SK-N-SH treated with all-trans-retinoic acid at 6 μM for 48 hours (cell line): Measurements from ENCODE around the gene GPR137.

Source experiments
- ATAC-seq: fragments of 200-7000 bp; cut with Tn5 transposase; 3 replicates; pipeline ENCODE4 v1.9.1; 2020; ENCODE audit warnings: mild to moderate bottlenecking, moderate library complexity
- ARNTL ChIP-seq: fragments of 450-650 bp; formaldehyde crosslinking; IDR thresholded peaks from 2 replicates; pipeline ENCODE4 v1.5.0; 2020; ENCODE audit warnings: low read depth, mild to moderate bottlenecking, moderate library complexity, borderline replicate concordance
- ESRRG ChIP-seq: fragments of 250-450 bp; sonication (Bioruptor Pico); IDR thresholded peaks from 2 replicates; pipeline ENCODE4 v1.6.1; 2021; ENCODE audit warnings: mild to moderate bottlenecking
- GLIS3 ChIP-seq: fragments of 250-450 bp; sonication (Bioruptor Pico); IDR thresholded peaks from 2 replicates; pipeline ENCODE4 v1.5.0; 2020; ENCODE audit warnings: mild to moderate bottlenecking, moderate library complexity
- PATZ1 ChIP-seq: fragments of 250-450 bp; sonication (Bioruptor Pico); IDR thresholded peaks from 2 replicates; pipeline ENCODE4 v1.8.0; 2020; ENCODE audit warnings: mild to moderate bottlenecking, moderate library complexity, borderline replicate concordance
- POU6F1 ChIP-seq: fragments of 250-450 bp; sonication (Bioruptor Pico); IDR thresholded peaks from 2 replicates; pipeline ENCODE4 v1.8.0; 2021; ENCODE audit warnings: low read depth, mild to moderate bottlenecking, moderate library complexity, borderline replicate concordance
- PPARA ChIP-seq: fragments of 250-450 bp; sonication (Bioruptor Pico); IDR thresholded peaks from 2 replicates; pipeline ENCODE4 v1.5.0; 2020; ENCODE audit warnings: mild to moderate bottlenecking, borderline replicate concordance
- RARB ChIP-seq: fragments of 250-450 bp; sonication (Bioruptor Pico); IDR thresholded peaks from 2 replicates; pipeline ENCODE4 v1.8.0; 2021; ENCODE audit warnings: mild to moderate bottlenecking, moderate library complexity
- SNAI2 ChIP-seq: fragments of 250-450 bp; sonication (Bioruptor Pico); IDR thresholded peaks from 2 replicates; pipeline ENCODE4 v1.5.0; 2020; ENCODE audit warnings: mild to moderate bottlenecking, moderate library complexity
- TCF4 ChIP-seq: fragments of 250-450 bp; sonication (Bioruptor Pico); IDR thresholded peaks from 2 replicates; pipeline ENCODE4 v1.8.0; 2021; ENCODE audit warnings: mild to moderate bottlenecking, moderate library complexity, borderline replicate concordance
- TOX ChIP-seq: fragments of 250-450 bp; sonication (Bioruptor Pico); IDR thresholded peaks from 2 replicates; pipeline ENCODE4 v1.8.0; 2021; ENCODE audit warnings: mild to moderate bottlenecking, moderate library complexity, borderline replicate concordance
- TSHZ2 ChIP-seq: fragments of 250-450 bp; sonication (Bioruptor Pico); IDR thresholded peaks from 2 replicates; pipeline ENCODE4 v1.5.0; 2020; ENCODE audit warnings: mild to moderate bottlenecking, moderate library complexity
- ZC3H10 ChIP-seq: fragments of 250-450 bp; sonication (Bioruptor Pico); IDR thresholded peaks from 2 replicates; pipeline ENCODE4 v1.5.1; 2021; ENCODE audit warnings: mild to moderate bottlenecking, moderate library complexity
- ZFP3 ChIP-seq: fragments of 250-450 bp; sonication (Bioruptor Pico); IDR thresholded peaks from 2 replicates; pipeline ENCODE4 v1.5.0; 2020; ENCODE audit warnings: mild to moderate bottlenecking, moderate library complexity
- ZNF70 ChIP-seq: fragments of 450-650 bp; formaldehyde crosslinking; IDR thresholded peaks from 2 replicates; pipeline ENCODE4 v1.5.0; 2020; ENCODE audit warnings: mild to moderate bottlenecking, moderate library complexity
- TF ChIP-seq, protein P1 (sequence below): fragments of 250-450 bp; sonication (Bioruptor Pico); IDR thresholded peaks from 2 replicates; pipeline ENCODE4 v1.5.1; 2020; ENCODE audit warnings: low read depth, mild to moderate bottlenecking, moderate library complexity
- TF ChIP-seq, protein P2 (sequence below): fragments of 250-450 bp; sonication (Bioruptor Pico); IDR thresholded peaks from 2 replicates; pipeline ENCODE4 v1.5.1; 2021; ENCODE audit warnings: mild to moderate bottlenecking, moderate library complexity

The GPR137 gene

GRCh38 chr11:64291752-64292459 is 6.3 kb downstream of the GPR137 start:
- no peak for TF ChIP-seq ESRRG (CRISPR knock-in tag)
- no peak for TF ChIP-seq ZNF70 (CRISPR knock-in tag)
- no peak for TF ChIP-seq ZFP3
- ATAC-seq: peak; percentile 10; the same call in 2 of the 3 replicates

DNA sequence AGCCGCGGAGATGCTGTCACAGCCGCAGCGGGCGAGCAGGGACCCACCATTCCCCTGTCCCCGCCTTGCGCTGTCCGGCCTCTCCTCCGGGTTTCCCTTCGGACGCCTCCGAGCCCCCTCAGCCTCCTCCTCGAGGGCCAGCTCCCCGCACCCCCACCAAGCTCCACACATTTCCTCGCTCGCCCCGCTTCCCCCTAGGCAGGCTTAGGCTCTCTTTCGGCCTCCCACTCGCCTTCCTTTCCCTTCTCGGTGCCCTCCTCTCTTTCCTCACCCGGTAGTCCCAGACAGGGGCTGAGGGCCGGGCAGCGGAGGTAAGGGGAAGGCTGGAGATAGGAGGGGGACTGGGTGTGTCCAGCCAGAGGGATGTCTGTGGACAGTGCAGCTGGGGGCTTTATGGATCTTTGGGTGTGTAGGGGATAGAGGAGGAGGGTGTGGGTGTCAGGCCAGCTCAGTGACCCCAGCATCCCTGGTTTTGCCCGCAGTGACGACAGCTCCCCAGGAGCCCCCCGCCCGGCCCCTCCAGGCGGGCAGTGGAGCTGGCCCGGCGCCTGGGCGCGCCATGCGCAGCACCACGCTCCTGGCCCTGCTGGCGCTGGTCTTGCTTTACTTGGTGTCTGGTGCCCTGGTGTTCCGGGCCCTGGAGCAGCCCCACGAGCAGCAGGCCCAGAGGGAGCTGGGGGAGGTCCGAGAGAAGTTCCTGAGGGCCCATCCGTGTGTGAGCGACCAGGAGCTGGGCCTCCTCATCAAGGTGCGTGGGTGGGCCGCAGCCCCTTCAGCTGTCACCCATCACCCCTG is 7.0 kb downstream of the GPR137 start:
- no peak for ATAC-seq

More for the DNA sequence above, 7.0 kb downstream of the GPR137 start:
- TF ChIP-seq ZNF70 (CRISPR knock-in tag) (no peak), PPARA (CRISPR knock-in tag) (no peak), SNAI2 (CRISPR knock-in tag) (no peak), ARNTL (CRISPR knock-in tag) (no peak), TSHZ2 (CRISPR knock-in tag) (no peak), POU6F1 (CRISPR knock-in tag) (no peak), TOX (CRISPR knock-in tag) (no peak), TCF4 (CRISPR knock-in tag) (no peak), ZFP3 (no peak), RARB (CRISPR knock-in tag) (no peak), GLIS3 (no peak), ESRRG (CRISPR knock-in tag) (no peak), PATZ1 (CRISPR knock-in tag) (no peak), ZC3H10 (CRISPR knock-in tag) (no peak)
- TF ChIP-seq, protein P1, sequence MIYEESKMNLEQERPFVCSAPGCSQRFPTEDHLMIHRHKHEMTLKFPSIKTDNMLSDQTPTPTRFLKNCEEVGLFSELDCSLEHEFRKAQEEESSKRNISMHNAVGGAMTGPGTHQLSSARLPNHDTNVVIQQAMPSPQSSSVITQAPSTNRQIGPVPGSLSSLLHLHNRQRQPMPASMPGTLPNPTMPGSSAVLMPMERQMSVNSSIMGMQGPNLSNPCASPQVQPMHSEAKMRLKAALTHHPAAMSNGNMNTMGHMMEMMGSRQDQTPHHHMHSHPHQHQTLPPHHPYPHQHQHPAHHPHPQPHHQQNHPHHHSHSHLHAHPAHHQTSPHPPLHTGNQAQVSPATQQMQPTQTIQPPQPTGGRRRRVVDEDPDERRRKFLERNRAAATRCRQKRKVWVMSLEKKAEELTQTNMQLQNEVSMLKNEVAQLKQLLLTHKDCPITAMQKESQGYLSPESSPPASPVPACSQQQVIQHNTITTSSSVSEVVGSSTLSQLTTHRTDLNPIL (CRISPR knock-in tag): no peak
- TF ChIP-seq, protein P2, sequence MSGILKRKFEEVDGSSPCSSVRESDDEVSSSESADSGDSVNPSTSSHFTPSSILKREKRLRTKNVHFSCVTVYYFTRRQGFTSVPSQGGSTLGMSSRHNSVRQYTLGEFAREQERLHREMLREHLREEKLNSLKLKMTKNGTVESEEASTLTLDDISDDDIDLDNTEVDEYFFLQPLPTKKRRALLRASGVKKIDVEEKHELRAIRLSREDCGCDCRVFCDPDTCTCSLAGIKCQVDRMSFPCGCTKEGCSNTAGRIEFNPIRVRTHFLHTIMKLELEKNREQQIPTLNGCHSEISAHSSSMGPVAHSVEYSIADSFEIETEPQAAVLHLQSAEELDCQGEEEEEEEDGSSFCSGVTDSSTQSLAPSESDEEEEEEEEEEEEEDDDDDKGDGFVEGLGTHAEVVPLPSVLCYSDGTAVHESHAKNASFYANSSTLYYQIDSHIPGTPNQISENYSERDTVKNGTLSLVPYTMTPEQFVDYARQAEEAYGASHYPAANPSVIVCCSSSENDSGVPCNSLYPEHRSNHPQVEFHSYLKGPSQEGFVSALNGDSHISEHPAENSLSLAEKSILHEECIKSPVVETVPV (CRISPR knock-in tag): no peak
